Suprapubic skin (tissue), 4 donors: ENCODE measurements around the gene RHOD.

Source experiments
- EP300 ChIP-seq: sonication (generic); formaldehyde crosslinking; IDR thresholded peaks from one replicate; pipeline ENCODE4 v1.6.1; 2017; ENCODE audit warnings: antibody characterized with exemption
- POLR2A ChIP-seq, 2 donors: fragments of 450-650 bp; IDR thresholded peaks; one replicate each; pipeline ENCODE4 v1.6.1; 2017; ENCODE audit warnings: antibody characterized with exemption in 2 of 2, mild to moderate bottlenecking in 2 of 2, moderate library complexity in 2 of 2
- POLR2AphosphoS5 ChIP-seq, 3 donors: sonication (generic); formaldehyde crosslinking; IDR thresholded peaks; one replicate each; pipeline ENCODE4 v1.6.1; 2017; ENCODE audit warnings: antibody characterized with exemption in 3 of 3
- TF ChIP-seq, protein P1 (sequence below), 2 donors: fragments of 200-600 bp in 1 of 2; fragments of 450-650 bp in 1 of 2; sonication (generic) in 1 of 2; IDR thresholded peaks; one replicate each; pipeline ENCODE4 v1.5.1; 2016 to 2019; ENCODE audit warnings: antibody characterized with exemption in 2 of 2, mild to moderate bottlenecking in 1 of 2, moderate library complexity in 1 of 2

- TF ChIP-seq POLR2A (IDR thresholded peaks at IDR 0.05) (no peak), EP300 (no peak), POLR2AphosphoS5 (IDR thresholded peaks at IDR 0.05) (no peak)
- TF ChIP-seq, protein P1, sequence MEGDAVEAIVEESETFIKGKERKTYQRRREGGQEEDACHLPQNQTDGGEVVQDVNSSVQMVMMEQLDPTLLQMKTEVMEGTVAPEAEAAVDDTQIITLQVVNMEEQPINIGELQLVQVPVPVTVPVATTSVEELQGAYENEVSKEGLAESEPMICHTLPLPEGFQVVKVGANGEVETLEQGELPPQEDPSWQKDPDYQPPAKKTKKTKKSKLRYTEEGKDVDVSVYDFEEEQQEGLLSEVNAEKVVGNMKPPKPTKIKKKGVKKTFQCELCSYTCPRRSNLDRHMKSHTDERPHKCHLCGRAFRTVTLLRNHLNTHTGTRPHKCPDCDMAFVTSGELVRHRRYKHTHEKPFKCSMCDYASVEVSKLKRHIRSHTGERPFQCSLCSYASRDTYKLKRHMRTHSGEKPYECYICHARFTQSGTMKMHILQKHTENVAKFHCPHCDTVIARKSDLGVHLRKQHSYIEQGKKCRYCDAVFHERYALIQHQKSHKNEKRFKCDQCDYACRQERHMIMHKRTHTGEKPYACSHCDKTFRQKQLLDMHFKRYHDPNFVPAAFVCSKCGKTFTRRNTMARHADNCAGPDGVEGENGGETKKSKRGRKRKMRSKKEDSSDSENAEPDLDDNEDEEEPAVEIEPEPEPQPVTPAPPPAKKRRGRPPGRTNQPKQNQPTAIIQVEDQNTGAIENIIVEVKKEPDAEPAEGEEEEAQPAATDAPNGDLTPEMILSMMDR (IDR thresholded peaks at IDR 0.05): no peak
Measured at GRCh38 chr11:67044496-67044895, 12.2 kb upstream of the RHOD start.
